HCT116 (cell line): ENCODE results near the gene ENPP5. TPM values are rescaled to one million over a fixed set of nuclear protein-coding genes. Genes with fewer than 3 reads are reported as not detected.

Experiments
- ATAC-seq: fragments of 200-7000 bp; cut with Tn5 transposase; 2 replicates; pipeline ENCODE4 v1.9.1; 2020; ENCODE audit warnings: mild to moderate bottlenecking, moderate library complexity
- BruUV-seq: library from RNA; stranded (reverse); fragments of 400-500 nt; replicated peaks from 2 replicates; lab custom pipeline; 2021; lab: Mats Ljungman, UMichigan
- CTCF ChIA-PET: fragments of 300-600 bp; sonication (Branson Sonifier 250); formaldehyde crosslinking; loops from one replicate; lab custom pipeline; 2021; ENCODE audit warnings: antibody characterized with exemption; lab: Charles Lee
- POLR2A ChIA-PET: fragments of 300-600, 350-600 bp; sonication (Branson Sonifier 250); formaldehyde crosslinking; loops from one replicate; lab custom pipeline; 2021; ENCODE audit warnings: antibody characterized with exemption; lab: Charles Lee
- RAD21 ChIA-PET, 2 experiments: fragments of 300-600 bp; sonication (Branson Sonifier 250); formaldehyde crosslinking; loops; one replicate each; lab custom pipeline; 2023; ENCODE audit warnings: low total read pairs in 2 of 2; ENCODE audit not compliant: uncharacterized antibody in 2 of 2, unreplicated experiment in 2 of 2, low non-redundant PET in 1 of 2; lab: Charles Lee
- DNase-seq: peaks from one replicate; pipeline ENCODE4 v3.0.0-alpha.2; 2010; ENCODE audit warnings: low read depth, low spot score
- H2AFZ ChIP-seq: fragments of 200-600 bp; shearing (Covaris generic), sonication (generic); 2 replicates; pipeline ENCODE4 v1.6.1; 2017; ENCODE audit warnings: low read depth, mixed run types, mixed read lengths, antibody characterized with exemption, low read length; ENCODE audit not compliant: poor library complexity, severe bottlenecking
- H3K27ac ChIP-seq: 2 replicates; pipeline ENCODE4 v1.5.1; 2012; ENCODE audit warnings: low read depth, low read length
- H3K27me3 ChIP-seq: fragments of 200-600 bp; sonication (generic); 2 replicates; pipeline ENCODE4 v1.6.1; 2016; ENCODE audit warnings: mixed run types, low read length, mixed read lengths; ENCODE audit not compliant: insufficient read depth
- H3K36me3 ChIP-seq, 2 experiments: fragments of 200-500 bp in 1 of 2; fragments of 200-600 bp in 1 of 2; sonication (Bioruptor generic) in 1 of 2; sonication (generic) in 1 of 2; 2 replicates each; pipeline versions ENCODE4 v1.5.1 to v1.6.1; 2014 to 2016; ENCODE audit warnings: low read length in 2 of 2, inconsistent platforms in 1 of 2, mixed read lengths in 1 of 2, mixed run types in 1 of 2; ENCODE audit not compliant: insufficient read depth in 2 of 2, control insufficient read depth in 1 of 2
- H3K4me1 ChIP-seq, 2 experiments: fragments of 200-600 bp in 1 of 2; sonication (generic) in 1 of 2; 2 replicates each; pipeline versions ENCODE4 v1.5.1 to v1.6.1; 2012 to 2017; ENCODE audit warnings: low read length in 2 of 2, inconsistent platforms in 1 of 2, mild to moderate bottlenecking in 1 of 2, mixed read lengths in 1 of 2, mixed run types in 1 of 2, moderate library complexity in 1 of 2; ENCODE audit not compliant: insufficient read depth in 2 of 2, control insufficient read depth in 1 of 2
- H3K4me2 ChIP-seq: fragments of 200-600 bp; sonication (generic); 2 replicates; pipeline ENCODE4 v1.6.1; 2017; ENCODE audit warnings: mixed run types, low read length, mixed read lengths
- H3K4me3 ChIP-seq, 2 experiments: fragments of 200-600 bp in 1 of 2; sonication (generic) in 1 of 2; replicated peaks in 1 of 2; 2 replicates each; pipeline ENCODE4 v1.5.1; 2011 to 2016; ENCODE audit warnings: low read length in 2 of 2, control low read depth in 1 of 2, low read depth in 1 of 2, mild to moderate bottlenecking in 1 of 2, mixed read lengths in 1 of 2, mixed run types in 1 of 2
- H3K79me2 ChIP-seq: fragments of 200-600 bp; sonication (generic); 2 replicates; pipeline ENCODE4 v1.6.1; 2017; ENCODE audit warnings: mild to moderate bottlenecking, mixed run types, low read length, moderate library complexity, mixed read lengths; ENCODE audit not compliant: insufficient read depth
- H3K9ac ChIP-seq: fragments of 200-600 bp; sonication (generic); 2 replicates; pipeline ENCODE4 v1.6.1; 2016; ENCODE audit warnings: low read length, mixed read lengths
- H3K9me2 ChIP-seq: fragments of 200-600 bp; sonication (generic), shearing (Covaris generic); 2 replicates; pipeline ENCODE4 v1.6.1; 2017; ENCODE audit warnings: mixed run types, mild to moderate bottlenecking, moderate library complexity; ENCODE audit not compliant: insufficient read depth
- H3K9me3 ChIP-seq, 2 experiments: fragments of 200-500 bp in 1 of 2; fragments of 200-600 bp in 1 of 2; sonication (Bioruptor generic) in 1 of 2; sonication (generic) in 1 of 2; 2 replicates each; pipeline ENCODE4 v1.6.1; 2014 to 2017; ENCODE audit warnings: low read length in 2 of 2, mixed read lengths in 2 of 2, inconsistent platforms in 1 of 2, low read depth in 1 of 2, mild to moderate bottlenecking in 1 of 2, mixed run types in 1 of 2, moderate library complexity in 1 of 2; ENCODE audit not compliant: control insufficient read depth in 1 of 2, insufficient read depth in 1 of 2
- H4K20me1 ChIP-seq: fragments of 200-600 bp; sonication (generic), shearing (Covaris generic); 2 replicates; pipeline ENCODE4 v1.6.1; 2017; ENCODE audit warnings: mixed run types, mild to moderate bottlenecking, moderate library complexity; ENCODE audit not compliant: insufficient read depth
- EGR1 ChIP-seq: IDR thresholded peaks from 2 replicates; pipeline ENCODE4 v1.6.1; 2012; ENCODE audit warnings: low read depth
- EZH2 ChIP-seq: fragments of 200-600 bp; sonication (generic); IDR thresholded peaks from 2 replicates; pipeline ENCODE4 v1.6.1; 2017; ENCODE audit warnings: antibody characterized with exemption, mixed run types
- EZH2phosphoT487 ChIP-seq: fragments of 200-600 bp; IDR thresholded peaks from 2 replicates; pipeline ENCODE4 v1.6.1; 2018; ENCODE audit warnings: antibody characterized with exemption, borderline replicate concordance
- JUND ChIP-seq: IDR thresholded peaks from 2 replicates; pipeline ENCODE4 v1.6.1; 2012
- POLR2A ChIP-seq: IDR thresholded peaks from 2 replicates; pipeline ENCODE4 v1.7.0; 2011; ENCODE audit warnings: borderline replicate concordance; ENCODE audit not compliant: insufficient read depth, insufficient read length; ENCODE audit errors: extremely low read depth
- POLR2AphosphoS5 ChIP-seq: IDR thresholded peaks from 2 replicates; pipeline ENCODE4 v1.6.1; 2011; ENCODE audit warnings: mild to moderate bottlenecking, low read depth, low read length, moderate library complexity
- SIN3A ChIP-seq: IDR thresholded peaks from 2 replicates; pipeline ENCODE4 v1.6.1; 2012; ENCODE audit warnings: low read depth
- SP1 ChIP-seq: IDR thresholded peaks from 2 replicates; pipeline ENCODE4 v1.6.1; 2012; ENCODE audit warnings: low read depth
- TCF7L2 ChIP-seq: IDR thresholded peaks from 2 replicates; pipeline ENCODE4 v1.7.0; 2011; ENCODE audit warnings: borderline replicate concordance, inconsistent platforms; ENCODE audit not compliant: insufficient read depth, insufficient read length; ENCODE audit errors: extremely low read depth
- YY1 ChIP-seq: IDR thresholded peaks from 2 replicates; pipeline ENCODE4 v1.6.1; 2011; ENCODE audit warnings: low read length, low read depth, moderate library complexity, mild to moderate bottlenecking; ENCODE audit not compliant: insufficient replicate concordance; ENCODE audit errors: extremely low read depth
- intact Hi-C: fragments of 100-400 bp; cut with micrococcal nuclease; formaldehyde crosslinking; loops from 2 replicates; pipeline ENCODE4 v1.10.0; 2022
- total RNA-seq: library from RNA; stranded (reverse); gene quantifications from one replicate; pipeline ENCODE4 v1.2.1, GENCODE V29; 2021; ENCODE audit not compliant: unreplicated experiment
- TF ChIP-seq, protein P1 (sequence below), 3 experiments: fragments of 200-600 bp in 1 of 3; sonication (generic) in 1 of 3; IDR thresholded peaks in 2 of 3; conservative IDR thresholded peaks in 1 of 3; 2 replicates each; pipeline ENCODE4 v1.5.1; 2012 to 2017; ENCODE audit warnings: low read depth in 2 of 3, low read length in 2 of 3, antibody characterized with exemption in 1 of 3, borderline replicate concordance in 1 of 3, control low read depth in 1 of 3, mild to moderate bottlenecking in 1 of 3, mixed read lengths in 1 of 3, mixed run types in 1 of 3, moderate library complexity in 1 of 3; ENCODE audit not compliant: insufficient read depth in 1 of 3
- TF ChIP-seq, protein P2 (sequence below): IDR thresholded peaks from 2 replicates; pipeline ENCODE4 v1.6.1; 2011; ENCODE audit warnings: mild to moderate bottlenecking, low read length, moderate library complexity; ENCODE audit not compliant: insufficient replicate concordance; ENCODE audit errors: extremely low read depth

ENPP5 gene
- total RNA-seq, 1 experiment from 2014 or later: 4.5 TPM

GRCh38 chr6:46190889-46191288, 20.1 kb upstream of the ENPP5 start:
- DNase-seq (no peak), ATAC-seq (no peak)
- H3K9me2 ChIP-seq: no peaks in the 10 kb centered on the region
- intact Hi-C loops: no loop called here
- H3K9ac ChIP-seq: no peak overlapping the region
- ChIA-PET RAD21 (no interaction called here), POLR2A (interaction anchor here (0.6 kb wide), 1 partner anchor 425 kb away, joined by 6 read pairs; no protein-coding TSS in a partner anchor), CTCF (no interaction called here)
- BruUV-seq: no TSS peak
- no peaks in the 10 kb centered on the region for H3K27me3 ChIP-seq
- no peaks in the 10 kb centered on the region for H3K9me3 ChIP-seq
- no peaks in the 10 kb centered on the region for H3K36me3 ChIP-seq
- no peak overlapping the region for H2AFZ ChIP-seq
- H4K20me1 ChIP-seq: no peaks in the 10 kb centered on the region
- no peak overlapping the region for H3K4me2 ChIP-seq
- TF ChIP-seq, protein P1, sequence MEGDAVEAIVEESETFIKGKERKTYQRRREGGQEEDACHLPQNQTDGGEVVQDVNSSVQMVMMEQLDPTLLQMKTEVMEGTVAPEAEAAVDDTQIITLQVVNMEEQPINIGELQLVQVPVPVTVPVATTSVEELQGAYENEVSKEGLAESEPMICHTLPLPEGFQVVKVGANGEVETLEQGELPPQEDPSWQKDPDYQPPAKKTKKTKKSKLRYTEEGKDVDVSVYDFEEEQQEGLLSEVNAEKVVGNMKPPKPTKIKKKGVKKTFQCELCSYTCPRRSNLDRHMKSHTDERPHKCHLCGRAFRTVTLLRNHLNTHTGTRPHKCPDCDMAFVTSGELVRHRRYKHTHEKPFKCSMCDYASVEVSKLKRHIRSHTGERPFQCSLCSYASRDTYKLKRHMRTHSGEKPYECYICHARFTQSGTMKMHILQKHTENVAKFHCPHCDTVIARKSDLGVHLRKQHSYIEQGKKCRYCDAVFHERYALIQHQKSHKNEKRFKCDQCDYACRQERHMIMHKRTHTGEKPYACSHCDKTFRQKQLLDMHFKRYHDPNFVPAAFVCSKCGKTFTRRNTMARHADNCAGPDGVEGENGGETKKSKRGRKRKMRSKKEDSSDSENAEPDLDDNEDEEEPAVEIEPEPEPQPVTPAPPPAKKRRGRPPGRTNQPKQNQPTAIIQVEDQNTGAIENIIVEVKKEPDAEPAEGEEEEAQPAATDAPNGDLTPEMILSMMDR (IDR thresholded peaks at IDR 0.05 in 2 of 3, conservative IDR thresholded peaks at IDR 0.05 in 1 of 3; ENCODE audit: borderline replicate concordance in 1 of 3, insufficient read depth in 1 of 3, low read depth in 2 of 3, low read length in 2 of 3): no peak
- TF ChIP-seq, protein P2, sequence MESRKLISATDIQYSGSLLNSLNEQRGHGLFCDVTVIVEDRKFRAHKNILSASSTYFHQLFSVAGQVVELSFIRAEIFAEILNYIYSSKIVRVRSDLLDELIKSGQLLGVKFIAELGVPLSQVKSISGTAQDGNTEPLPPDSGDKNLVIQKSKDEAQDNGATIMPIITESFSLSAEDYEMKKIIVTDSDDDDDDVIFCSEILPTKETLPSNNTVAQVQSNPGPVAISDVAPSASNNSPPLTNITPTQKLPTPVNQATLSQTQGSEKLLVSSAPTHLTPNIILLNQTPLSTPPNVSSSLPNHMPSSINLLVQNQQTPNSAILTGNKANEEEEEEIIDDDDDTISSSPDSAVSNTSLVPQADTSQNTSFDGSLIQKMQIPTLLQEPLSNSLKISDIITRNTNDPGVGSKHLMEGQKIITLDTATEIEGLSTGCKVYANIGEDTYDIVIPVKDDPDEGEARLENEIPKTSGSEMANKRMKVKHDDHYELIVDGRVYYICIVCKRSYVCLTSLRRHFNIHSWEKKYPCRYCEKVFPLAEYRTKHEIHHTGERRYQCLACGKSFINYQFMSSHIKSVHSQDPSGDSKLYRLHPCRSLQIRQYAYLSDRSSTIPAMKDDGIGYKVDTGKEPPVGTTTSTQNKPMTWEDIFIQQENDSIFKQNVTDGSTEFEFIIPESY: no peak
- no peak for TF ChIP-seq SIN3A
- TF ChIP-seq POLR2A: no peak
- TF ChIP-seq POLR2AphosphoS5: no peak
- TF ChIP-seq EZH2phosphoT487: no peak
- no peak for TF ChIP-seq SP1
- no peak for TF ChIP-seq TCF7L2
- TF ChIP-seq YY1: no peak
- no peak for TF ChIP-seq EGR1
- TF ChIP-seq JUND: no peak
- no peak for TF ChIP-seq EZH2
- H3K79me2 ChIP-seq: no peaks in the 10 kb centered on the region
- H3K27ac ChIP-seq: no peak overlapping the region
- H3K4me1 ChIP-seq: no peaks in the 10 kb centered on the region; a peak in 1 of 4 replicates
- no peak overlapping the region for H3K4me3 ChIP-seq
